Kidney capillary endothelial cell (primary cell): Measurements from ENCODE around the gene ITGB3BP.
"Not testable (repeated sequence)": the region's sequence is repeated elsewhere in the genome, so short reads cannot be mapped to it uniquely, and the experiment has no call there.

Experiments used
- DNase-seq: peaks from one replicate; pipeline ENCODE4 v3.0.0-alpha.2; 2018; ENCODE audit warnings: low spot score

Gene ITGB3BP

GRCh38 chr1:63522891-63523728 is at the start of gene ITGB3BP, which contains the start of gene EFCAB7:
Gene ITGB3BP (minus strand): TSS chr1:63523225. CDS start chr1:63523133, 92 bp downstream.
Gene EFCAB7 (plus strand): TSS chr1:63523525. CDS start chr1:63525573, 2,048 bp downstream.
- peak; percentile 87 for DNase-seq

GRCh38 chr1:63572686-63573085 is 49.7 kb upstream of the ITGB3BP start:
- not testable (repeated sequence) for DNase-seq

- no peak for DNase-seq
Observed at GRCh38 chr1:63569640-63570316, 46.8 kb upstream of the ITGB3BP start.

- DNase-seq = no peak
Observed at GRCh38 chr1:63569068-63569467, 46.0 kb upstream of the ITGB3BP start.

GRCh38 chr1:63563745-63564144 is 40.7 kb upstream of the ITGB3BP start:
- DNase-seq = no peak

- DNase-seq = no peak
Observed at GRCh38 chr1:63559357-63559756, 36.3 kb upstream of the ITGB3BP start.

GRCh38 chr1:63557365-63557987 is 34.5 kb upstream of the ITGB3BP start:
- peak; percentile 16 for DNase-seq

GRCh38 chr1:63555480-63555879 is 32.5 kb upstream of the ITGB3BP start:
- DNase-seq = no peak

GRCh38 chr1:63548877-63549276 is 25.9 kb upstream of the ITGB3BP start:
- DNase-seq = no peak

GRCh38 chr1:63548303-63548702 is 25.3 kb upstream of the ITGB3BP start:
- DNase-seq = no peak

GRCh38 chr1:63547621-63548294 is 24.7 kb upstream of the ITGB3BP start:
- DNase-seq = no peak

GRCh38 chr1:63545780-63546179 is 22.8 kb upstream of the ITGB3BP start:
- no peak for DNase-seq

- peak; percentile 32 for DNase-seq
Observed at GRCh38 chr1:63537940-63538339, 14.9 kb upstream of the ITGB3BP start.

GRCh38 chr1:63537006-63537405 is 14.0 kb upstream of the ITGB3BP start:
- no peak for DNase-seq

GRCh38 chr1:63534406-63534805 is 11.4 kb upstream of the ITGB3BP start:
- DNase-seq = no peak

- no peak for DNase-seq
Observed at GRCh38 chr1:63533931-63534330, 10.9 kb upstream of the ITGB3BP start.

- no peak for DNase-seq
Observed at GRCh38 chr1:63532727-63533126, 9.7 kb upstream of the ITGB3BP start.

- no peak for DNase-seq
Observed at GRCh38 chr1:63524201-63524600, 1.2 kb upstream of the ITGB3BP start.

GRCh38 chr1:63523738-63524137 is 713 bp upstream of the ITGB3BP start:
- DNase-seq = no peak

- DNase-seq = no peak
Observed at GRCh38 chr1:63516629-63517028, 6.4 kb downstream of the ITGB3BP start.

- no peak for DNase-seq
Observed at GRCh38 chr1:63512584-63512983, 10.4 kb downstream of the ITGB3BP start.

- no peak for DNase-seq
Observed at GRCh38 chr1:63509718-63510117, 13.3 kb downstream of the ITGB3BP start.
